Measurements from ENCODE around the gene MID2. TPM values are rescaled to one million over a fixed set of nuclear protein-coding genes. Genes with fewer than 3 reads are reported as not detected.
"Not testable (repeated sequence)": the region's sequence is repeated elsewhere in the genome, so short reads cannot be mapped to it uniquely, and the experiment has no call there.

The MID2 gene
- total RNA-seq, 1 donor from 2014 or later, result 58.0 TPM

- DNase-seq (ENCODE audit: low spot score), result no peak
Observed at GRCh38 chrX:107936434-107936730, 110.7 kb downstream of the MID2 start.

- no peak for DNase-seq (ENCODE audit: low spot score)
Observed at GRCh38 chrX:107940095-107940494, 114.4 kb downstream of the MID2 start.

GRCh38 chrX:107955337-107955736, 129.7 kb downstream of the MID2 start:
- DNase-seq (ENCODE audit: low spot score), result not testable (repeated sequence)

GRCh38 chrX:107968623-107969022, 143.0 kb downstream of the MID2 start:
- no peak for DNase-seq (ENCODE audit: low spot score)

GRCh38 chrX:107970073-107970472, 144.4 kb downstream of the MID2 start:
- no peak for DNase-seq (ENCODE audit: low spot score)

GRCh38 chrX:107971636-107972035, 146.0 kb downstream of the MID2 start:
- DNase-seq (ENCODE audit: low spot score), result no peak

Other genes starting within 250 kb of the MID2 start
- 6.5 TPM for gene PRPS1, start 197.4 kb upstream of the MID2 start, total RNA-seq (ENCODE audit: insufficient read depth, low replicate concordance)
- 214 TPM for gene TSC22D3, start 50.1 kb upstream of the MID2 start, total RNA-seq (ENCODE audit: insufficient read depth, low replicate concordance)
- not detected for gene NCBP2L, start 48.1 kb upstream of the MID2 start, total RNA-seq (ENCODE audit: insufficient read depth, low replicate concordance)
- gene TEX13B, start 156.5 kb downstream of the MID2 start, total RNA-seq (ENCODE audit: insufficient read depth, low replicate concordance), result 1.2 TPM
- not detected for gene VSIG1, start 219.2 kb downstream of the MID2 start, total RNA-seq (ENCODE audit: insufficient read depth, low replicate concordance)

Measured in umbilical cord (tissue), 2 donors.